Measurements from ENCODE around the gene MARVELD3.

DNA sequence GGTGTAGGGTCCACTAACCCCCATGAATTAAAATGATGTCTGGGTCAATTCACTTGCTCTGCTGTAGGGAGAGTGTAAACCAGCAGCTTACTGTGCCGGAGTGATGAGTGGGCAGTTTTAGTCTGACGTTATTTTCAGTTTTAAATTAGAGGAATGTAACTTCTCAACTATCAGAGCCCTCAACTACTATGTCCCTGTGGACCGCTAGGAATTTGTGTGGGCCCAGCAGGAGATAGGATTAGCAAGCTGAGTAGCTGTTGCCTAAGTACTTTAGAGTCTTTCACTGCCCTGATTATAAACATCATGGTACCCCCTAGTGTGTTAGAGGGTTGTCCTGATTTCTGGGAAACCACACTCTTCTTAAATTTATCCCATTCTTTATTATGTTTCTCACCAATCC, 11.4 kb downstream of the MARVELD3 start:
- TF ChIP-seq BACH1 (IDR thresholded peaks at IDR 0.05; ENCODE audit: low read length) (peak; percentile 29; the same call in 1 of the 2 replicates), KDM5A (IDR thresholded peaks at IDR 0.05; ENCODE audit: low read length) (no peak), EZH2 (IDR thresholded peaks at IDR 0.05; ENCODE audit: low read depth, low read length, severe bottlenecking) (no peak), TAF1 (IDR thresholded peaks at IDR 0.05; ENCODE audit: low read depth, low read length) (no peak), ASH2L (IDR thresholded peaks at IDR 0.05; ENCODE audit: low read length) (no peak), RNF2 (IDR thresholded peaks at IDR 0.05; ENCODE audit: borderline replicate concordance, low read depth, low read length, missing control alignments, poor library complexity, severe bottlenecking) (no peak), SRF (IDR thresholded peaks at IDR 0.05; ENCODE audit: low read depth, low read length) (no peak), POLR2A (IDR thresholded peaks at IDR 0.05; ENCODE audit: control extremely low read depth in 1 of 2, low read depth in 2 of 2, low read length in 2 of 2) (no peak)
- TF ChIP-seq, protein P1, sequence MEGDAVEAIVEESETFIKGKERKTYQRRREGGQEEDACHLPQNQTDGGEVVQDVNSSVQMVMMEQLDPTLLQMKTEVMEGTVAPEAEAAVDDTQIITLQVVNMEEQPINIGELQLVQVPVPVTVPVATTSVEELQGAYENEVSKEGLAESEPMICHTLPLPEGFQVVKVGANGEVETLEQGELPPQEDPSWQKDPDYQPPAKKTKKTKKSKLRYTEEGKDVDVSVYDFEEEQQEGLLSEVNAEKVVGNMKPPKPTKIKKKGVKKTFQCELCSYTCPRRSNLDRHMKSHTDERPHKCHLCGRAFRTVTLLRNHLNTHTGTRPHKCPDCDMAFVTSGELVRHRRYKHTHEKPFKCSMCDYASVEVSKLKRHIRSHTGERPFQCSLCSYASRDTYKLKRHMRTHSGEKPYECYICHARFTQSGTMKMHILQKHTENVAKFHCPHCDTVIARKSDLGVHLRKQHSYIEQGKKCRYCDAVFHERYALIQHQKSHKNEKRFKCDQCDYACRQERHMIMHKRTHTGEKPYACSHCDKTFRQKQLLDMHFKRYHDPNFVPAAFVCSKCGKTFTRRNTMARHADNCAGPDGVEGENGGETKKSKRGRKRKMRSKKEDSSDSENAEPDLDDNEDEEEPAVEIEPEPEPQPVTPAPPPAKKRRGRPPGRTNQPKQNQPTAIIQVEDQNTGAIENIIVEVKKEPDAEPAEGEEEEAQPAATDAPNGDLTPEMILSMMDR (IDR thresholded peaks at IDR 0.05; ENCODE audit: control extremely low read depth in 1 of 3, insufficient read depth in 1 of 3, low read depth in 1 of 3, low read length in 3 of 3) = no peak

All from H1 (cell line).